ENCODE measurements around the gene CGNL1. TPM values are rescaled to one million over a fixed set of nuclear protein-coding genes. Genes with fewer than 3 reads are reported as not detected.

Gene CGNL1
- total RNA-seq, 1 donor = 0.90 TPM

DNA sequence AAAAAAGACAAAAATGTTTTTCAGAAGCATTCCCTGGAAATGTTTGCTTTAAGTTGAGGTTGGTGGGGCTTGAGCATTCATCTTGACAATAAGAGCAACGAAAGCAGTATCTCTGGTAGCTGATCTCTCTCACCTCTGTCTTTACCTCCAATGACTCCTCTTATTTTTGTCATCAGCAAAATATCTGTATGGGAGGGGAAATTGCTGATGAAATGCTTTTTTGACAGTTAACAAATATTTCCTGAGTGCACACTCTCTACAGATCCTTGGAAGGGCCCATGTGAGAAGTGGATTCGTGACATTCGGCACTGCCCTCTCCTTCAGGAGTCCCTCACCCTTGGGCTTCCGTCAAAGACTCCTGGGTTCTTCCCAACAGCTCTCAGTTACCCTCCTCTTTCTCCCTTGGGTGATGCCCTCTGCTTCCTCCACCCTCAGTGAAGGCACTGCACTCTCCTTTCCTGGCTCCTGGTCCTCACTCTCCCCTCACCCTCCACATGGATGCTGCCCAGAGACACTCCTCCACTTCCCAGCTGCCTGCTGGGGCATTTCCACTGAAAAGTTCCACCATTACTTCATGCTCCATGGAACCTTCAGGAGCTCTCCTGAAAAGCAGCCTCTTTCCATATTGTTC lies 2.9 kb upstream of the CGNL1 start:
- no peak for DNase-seq (ENCODE audit: low read depth)
- TF ChIP-seq, protein P1, sequence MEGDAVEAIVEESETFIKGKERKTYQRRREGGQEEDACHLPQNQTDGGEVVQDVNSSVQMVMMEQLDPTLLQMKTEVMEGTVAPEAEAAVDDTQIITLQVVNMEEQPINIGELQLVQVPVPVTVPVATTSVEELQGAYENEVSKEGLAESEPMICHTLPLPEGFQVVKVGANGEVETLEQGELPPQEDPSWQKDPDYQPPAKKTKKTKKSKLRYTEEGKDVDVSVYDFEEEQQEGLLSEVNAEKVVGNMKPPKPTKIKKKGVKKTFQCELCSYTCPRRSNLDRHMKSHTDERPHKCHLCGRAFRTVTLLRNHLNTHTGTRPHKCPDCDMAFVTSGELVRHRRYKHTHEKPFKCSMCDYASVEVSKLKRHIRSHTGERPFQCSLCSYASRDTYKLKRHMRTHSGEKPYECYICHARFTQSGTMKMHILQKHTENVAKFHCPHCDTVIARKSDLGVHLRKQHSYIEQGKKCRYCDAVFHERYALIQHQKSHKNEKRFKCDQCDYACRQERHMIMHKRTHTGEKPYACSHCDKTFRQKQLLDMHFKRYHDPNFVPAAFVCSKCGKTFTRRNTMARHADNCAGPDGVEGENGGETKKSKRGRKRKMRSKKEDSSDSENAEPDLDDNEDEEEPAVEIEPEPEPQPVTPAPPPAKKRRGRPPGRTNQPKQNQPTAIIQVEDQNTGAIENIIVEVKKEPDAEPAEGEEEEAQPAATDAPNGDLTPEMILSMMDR (IDR thresholded peaks at IDR 0.05; ENCODE audit: insufficient read depth, low read length) = no peak

DNA sequence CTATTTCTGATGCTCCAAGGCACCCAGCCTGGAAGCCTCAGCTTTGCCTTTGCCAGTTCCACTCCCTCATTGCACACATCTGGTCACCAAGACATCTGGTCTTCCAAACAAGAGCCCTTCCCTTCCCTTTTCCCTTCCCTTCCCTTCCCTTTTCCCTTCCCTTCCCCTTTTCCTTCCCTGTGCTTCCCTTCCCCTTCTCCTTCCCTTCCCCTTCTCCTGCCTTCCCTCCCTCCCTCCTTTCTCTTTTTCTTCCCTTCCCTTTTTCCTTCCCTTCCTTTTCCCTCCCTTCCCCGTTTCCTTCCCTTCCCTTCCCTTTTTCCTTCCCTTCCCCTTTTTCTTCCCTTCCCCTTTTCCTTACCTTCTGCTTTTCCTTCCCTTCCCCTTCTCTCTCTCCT lies 2.4 kb upstream of the CGNL1 start:
- no peak overlapping the region for H3K4me3 ChIP-seq (ENCODE audit: low read depth, low read length)
- DNase-seq (ENCODE audit: low read depth) = no peak
- TF ChIP-seq, protein P1 (IDR thresholded peaks at IDR 0.05; ENCODE audit: insufficient read depth, low read length) = no peak

More for the DNA sequence above, 2.9 kb upstream of the CGNL1 start:
- H3K4me3 ChIP-seq (ENCODE audit: low read depth, low read length) = no peak overlapping the region

DNA sequence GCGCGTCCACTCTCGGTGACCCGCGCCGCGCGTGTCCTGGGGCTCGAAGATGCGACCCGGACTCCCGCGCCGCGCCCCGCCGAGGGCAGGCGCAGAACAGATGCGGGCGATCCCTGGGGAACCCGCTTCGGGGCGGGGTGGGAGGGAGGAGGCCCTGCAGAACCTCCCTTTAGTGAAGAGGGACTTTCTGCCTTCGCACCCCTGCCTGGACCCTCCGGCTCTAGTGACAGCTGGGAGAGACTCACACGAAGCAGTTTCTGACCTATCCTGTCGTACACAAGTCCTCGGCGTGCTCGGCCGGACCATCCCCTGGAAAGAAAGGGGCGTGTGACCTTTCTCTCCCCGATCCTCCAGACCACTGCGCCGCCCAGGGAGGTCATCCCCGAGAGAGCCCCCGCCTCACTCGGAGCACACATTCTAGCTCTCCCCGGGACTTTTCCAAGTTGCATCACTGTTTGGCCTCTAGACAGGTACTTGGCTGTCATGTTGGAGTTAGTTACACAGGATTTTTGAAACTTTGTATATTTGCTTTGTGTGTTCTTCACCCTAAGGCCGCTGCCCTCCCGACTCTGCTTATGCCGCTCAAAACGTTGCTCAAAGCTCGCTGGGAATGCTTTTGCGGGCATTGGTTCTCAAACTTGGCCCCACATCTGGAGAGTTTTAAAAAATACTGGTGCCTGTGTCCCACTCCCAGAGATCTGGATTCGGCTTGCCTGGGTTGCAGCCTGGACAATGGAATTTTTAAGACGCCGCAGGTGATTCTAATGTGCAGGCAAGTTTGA lies 582 bp downstream of the CGNL1 start:
- peak; percentile 58 for DNase-seq (ENCODE audit: low read depth)

DNA sequence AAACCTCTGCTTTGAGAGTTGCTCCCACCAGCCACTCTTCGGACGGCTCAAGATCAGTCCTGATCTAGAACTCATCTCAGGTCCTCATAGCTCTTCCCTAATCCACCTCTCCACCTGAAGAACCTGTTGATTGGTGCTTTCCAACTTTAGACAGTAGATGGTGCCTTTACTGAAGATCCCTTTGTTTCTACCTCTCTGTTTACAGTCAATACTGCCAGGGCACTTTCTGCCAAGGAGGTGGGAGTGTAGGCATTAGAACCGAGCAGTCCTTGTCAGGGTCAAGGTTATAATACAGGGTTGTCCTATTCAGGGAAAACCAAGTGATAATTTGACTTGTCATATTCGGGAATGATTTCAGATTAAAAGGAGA lies 1.2 kb downstream of the CGNL1 start:
- TF ChIP-seq, protein P1 (IDR thresholded peaks at IDR 0.05; ENCODE audit: insufficient read depth, low read length) = no peak
- H3K4me3 ChIP-seq (ENCODE audit: low read depth, low read length) = peak overlapping the region; percentile 71
- no peak for DNase-seq (ENCODE audit: low read depth)

More for the DNA sequence above, 582 bp downstream of the CGNL1 start:
- TF ChIP-seq, protein P1 (IDR thresholded peaks at IDR 0.05; ENCODE audit: insufficient read depth, low read length) = no peak
- peak overlapping the region; percentile 71 for H3K4me3 ChIP-seq (ENCODE audit: low read depth, low read length)

DNA sequence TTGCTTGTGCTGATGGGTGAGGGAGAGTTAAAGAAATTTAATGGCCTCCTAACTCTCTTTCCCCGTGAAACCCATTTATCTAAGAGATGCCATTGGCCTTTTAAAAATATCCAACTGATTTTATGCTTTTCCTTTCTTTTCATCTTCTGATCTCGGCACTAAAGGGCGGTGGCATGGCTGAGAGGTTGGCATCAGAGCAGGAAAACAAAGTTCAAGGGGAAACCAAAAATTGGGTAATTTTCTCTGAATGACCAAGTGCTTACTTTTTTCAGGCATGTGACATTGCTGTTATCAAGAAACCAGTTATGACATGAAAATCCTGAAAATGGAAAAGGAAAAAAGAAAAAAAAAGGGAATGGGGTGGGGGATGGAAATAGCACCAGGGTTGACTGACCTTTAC lies 3.2 kb downstream of the CGNL1 start:
- no peak for DNase-seq (ENCODE audit: low read depth)
- no peak overlapping the region for H3K4me3 ChIP-seq (ENCODE audit: low read depth, low read length)
- TF ChIP-seq, protein P1 (IDR thresholded peaks at IDR 0.05; ENCODE audit: insufficient read depth, low read length) = no peak

DNA sequence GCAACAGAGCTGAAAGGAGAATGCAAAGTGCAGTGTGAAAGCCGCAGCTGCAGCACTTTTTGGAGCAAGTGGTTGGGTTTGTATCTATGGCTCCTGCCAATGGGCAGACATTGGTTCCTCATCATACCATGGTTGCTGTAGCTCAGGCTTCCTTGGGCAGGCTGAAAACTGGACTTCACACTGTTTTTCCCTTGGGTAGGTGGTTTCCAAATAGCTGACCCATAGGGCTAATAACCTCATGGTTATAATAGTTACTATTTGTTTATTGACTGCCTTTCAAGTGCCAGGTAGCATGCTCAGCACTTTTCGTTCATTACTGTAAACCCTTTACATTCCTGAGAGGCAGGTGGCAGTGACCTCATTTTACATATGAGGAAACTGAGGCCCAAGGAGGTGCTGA lies 4.5 kb downstream of the CGNL1 start:
- no peak for DNase-seq (ENCODE audit: low read depth)
- TF ChIP-seq, protein P1 (IDR thresholded peaks at IDR 0.05; ENCODE audit: insufficient read depth, low read length) = no peak
- H3K4me3 ChIP-seq (ENCODE audit: low read depth, low read length) = no peak overlapping the region

All from fibroblast of the aortic adventitia (primary cell).